GM19324 (cell line): ENCODE measurements around the gene DDAH1.
"Not testable (repeated sequence)": the region's sequence is repeated elsewhere in the genome, so short reads cannot be mapped to it uniquely, and the experiment has no call there.

ENCODE experiments used
- ATAC-seq: cut with Tn5 transposase; IDR thresholded peaks from one replicate; pipeline ENCODE4 v1.9.1; 2021; ENCODE audit warnings: mild to moderate bottlenecking, moderate library complexity; ENCODE audit not compliant: unreplicated experiment, low FRiP score

Gene DDAH1

GRCh38 chr1:85361606-85362296 is 103.2 kb downstream of the DDAH1 start:
- ATAC-seq = no peak

GRCh38 chr1:85360730-85361493 is 104.0 kb downstream of the DDAH1 start:
- no peak for ATAC-seq

- no peak for ATAC-seq
Measured at GRCh38 chr1:85359874-85360721, 104.9 kb downstream of the DDAH1 start.

- no peak for ATAC-seq
Measured at GRCh38 chr1:85358702-85359438, 106.1 kb downstream of the DDAH1 start.

GRCh38 chr1:85357817-85358216 is 107.1 kb downstream of the DDAH1 start:
- ATAC-seq = no peak

GRCh38 chr1:85356130-85356529 is 108.8 kb downstream of the DDAH1 start:
- no peak for ATAC-seq

GRCh38 chr1:85352055-85352454 is 112.9 kb downstream of the DDAH1 start:
- ATAC-seq = no peak

GRCh38 chr1:85351202-85351828 is 113.6 kb downstream of the DDAH1 start:
- no peak for ATAC-seq

GRCh38 chr1:85349224-85349623 is 115.7 kb downstream of the DDAH1 start:
- no peak for ATAC-seq

- ATAC-seq = no peak
Measured at GRCh38 chr1:85347908-85348307, 117.1 kb downstream of the DDAH1 start.

- not testable (repeated sequence) for ATAC-seq
Measured at GRCh38 chr1:85347275-85347674, 117.7 kb downstream of the DDAH1 start.

GRCh38 chr1:85344256-85344694 is 120.7 kb downstream of the DDAH1 start:
- ATAC-seq = no peak

GRCh38 chr1:85343612-85344255 is 121.2 kb downstream of the DDAH1 start:
- no peak for ATAC-seq

- no peak for ATAC-seq
Measured at GRCh38 chr1:85343213-85343611, 121.7 kb downstream of the DDAH1 start.

GRCh38 chr1:85342207-85342606 is 122.8 kb downstream of the DDAH1 start:
- no peak for ATAC-seq

- ATAC-seq = no peak
Measured at GRCh38 chr1:85340427-85340826, 124.5 kb downstream of the DDAH1 start.

GRCh38 chr1:85339656-85340399 is 125.1 kb downstream of the DDAH1 start:
- ATAC-seq = no peak

GRCh38 chr1:85339089-85339488 is 125.9 kb downstream of the DDAH1 start:
- ATAC-seq = no peak

- no peak for ATAC-seq
Measured at GRCh38 chr1:85334962-85335361, 130.0 kb downstream of the DDAH1 start.
